ENCODE results near the gene GOLGA3. TPM values are rescaled to one million over a fixed set of nuclear protein-coding genes. Genes with fewer than 3 reads are reported as not detected.

Gene GOLGA3
- total RNA-seq, 1 donor from 2014 or later, result 47.5 TPM

DNA sequence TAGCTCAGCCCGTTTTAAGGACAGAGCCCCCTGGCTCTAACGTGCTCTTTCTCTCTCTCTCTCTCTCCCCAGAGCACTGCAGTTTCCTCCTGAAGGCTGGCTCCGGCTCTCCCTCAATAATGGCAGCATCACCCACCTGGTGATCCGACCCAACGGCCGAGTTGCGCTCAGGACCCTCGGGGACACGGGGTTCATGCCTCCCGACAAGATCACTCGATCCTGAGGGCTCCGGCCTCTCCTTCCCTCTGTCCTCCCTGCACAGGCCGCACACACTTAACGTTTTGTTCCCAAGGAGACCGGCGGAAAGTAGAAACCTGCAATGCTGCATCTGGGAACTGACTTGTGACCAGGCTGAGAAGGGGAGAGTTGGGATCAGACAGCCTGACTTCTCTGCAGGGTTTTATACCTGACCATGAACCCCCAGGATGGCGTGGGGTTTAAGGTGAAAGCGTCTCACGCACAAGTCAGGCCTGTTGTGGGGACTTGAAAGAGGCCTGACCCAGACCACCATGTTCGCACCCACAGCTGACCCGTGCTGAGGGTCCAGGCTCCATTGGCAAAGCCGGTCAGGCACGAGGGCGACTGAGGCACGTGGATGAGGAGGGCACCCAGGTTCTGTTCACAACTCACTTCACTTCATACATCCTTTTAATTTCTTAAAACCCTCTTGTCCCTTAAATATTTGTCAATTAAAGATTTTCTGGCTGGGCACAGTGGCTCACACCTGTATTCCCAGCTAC, 107.9 kb downstream of the GOLGA3 start:
- no peak for DNase-seq (ENCODE audit: low spot score, unreplicated experiment)
- Mint-ChIP-seq H3K9me3 (ENCODE audit: low read depth) (no peaks in the 10 kb centered on the region), H3K36me3 (ENCODE audit: insufficient read depth) (peaks cover 20% of the 10 kb centered on the region), H3K4me1 (ENCODE audit: low read depth) (no peaks in the 10 kb centered on the region), H3K27ac (no peak overlapping the region), H3K27me3 (no peaks in the 10 kb centered on the region), H3K4me3 (ENCODE audit: low read depth) (no peak overlapping the region)
- TF ChIP-seq, protein P1, sequence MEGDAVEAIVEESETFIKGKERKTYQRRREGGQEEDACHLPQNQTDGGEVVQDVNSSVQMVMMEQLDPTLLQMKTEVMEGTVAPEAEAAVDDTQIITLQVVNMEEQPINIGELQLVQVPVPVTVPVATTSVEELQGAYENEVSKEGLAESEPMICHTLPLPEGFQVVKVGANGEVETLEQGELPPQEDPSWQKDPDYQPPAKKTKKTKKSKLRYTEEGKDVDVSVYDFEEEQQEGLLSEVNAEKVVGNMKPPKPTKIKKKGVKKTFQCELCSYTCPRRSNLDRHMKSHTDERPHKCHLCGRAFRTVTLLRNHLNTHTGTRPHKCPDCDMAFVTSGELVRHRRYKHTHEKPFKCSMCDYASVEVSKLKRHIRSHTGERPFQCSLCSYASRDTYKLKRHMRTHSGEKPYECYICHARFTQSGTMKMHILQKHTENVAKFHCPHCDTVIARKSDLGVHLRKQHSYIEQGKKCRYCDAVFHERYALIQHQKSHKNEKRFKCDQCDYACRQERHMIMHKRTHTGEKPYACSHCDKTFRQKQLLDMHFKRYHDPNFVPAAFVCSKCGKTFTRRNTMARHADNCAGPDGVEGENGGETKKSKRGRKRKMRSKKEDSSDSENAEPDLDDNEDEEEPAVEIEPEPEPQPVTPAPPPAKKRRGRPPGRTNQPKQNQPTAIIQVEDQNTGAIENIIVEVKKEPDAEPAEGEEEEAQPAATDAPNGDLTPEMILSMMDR (IDR thresholded peaks at IDR 0.05; ENCODE audit: unreplicated experiment), result no peak

DNA sequence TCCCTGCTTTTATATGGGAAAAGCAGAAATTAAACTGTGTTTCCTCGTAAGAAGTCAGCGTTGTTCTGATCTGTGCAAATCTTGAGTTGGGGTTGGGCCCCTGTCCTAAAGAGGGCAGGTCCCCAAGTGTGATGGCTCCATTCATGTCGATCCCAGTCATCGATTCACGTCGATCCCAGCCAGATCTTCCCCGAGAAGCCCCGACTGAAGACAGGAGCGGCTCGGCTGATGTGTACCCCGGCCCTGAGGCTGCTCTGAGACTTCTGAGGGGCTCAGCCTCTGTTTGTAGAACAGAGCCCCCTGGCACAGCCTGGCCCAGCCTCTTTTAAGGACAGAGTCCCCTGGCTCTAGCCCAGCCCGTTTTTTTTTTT, 108.7 kb downstream of the GOLGA3 start:
- no peak for DNase-seq (ENCODE audit: low spot score, unreplicated experiment)
- Mint-ChIP-seq H3K27me3 (no peaks in the 10 kb centered on the region), H3K27ac (no peak overlapping the region), H3K4me3 (ENCODE audit: low read depth) (no peak overlapping the region), H3K4me1 (ENCODE audit: low read depth) (no peaks in the 10 kb centered on the region), H3K9me3 (ENCODE audit: low read depth) (no peaks in the 10 kb centered on the region), H3K36me3 (ENCODE audit: insufficient read depth) (peaks cover 15% of the 10 kb centered on the region)
- TF ChIP-seq, protein P1 (IDR thresholded peaks at IDR 0.05; ENCODE audit: unreplicated experiment), result no peak

DNA sequence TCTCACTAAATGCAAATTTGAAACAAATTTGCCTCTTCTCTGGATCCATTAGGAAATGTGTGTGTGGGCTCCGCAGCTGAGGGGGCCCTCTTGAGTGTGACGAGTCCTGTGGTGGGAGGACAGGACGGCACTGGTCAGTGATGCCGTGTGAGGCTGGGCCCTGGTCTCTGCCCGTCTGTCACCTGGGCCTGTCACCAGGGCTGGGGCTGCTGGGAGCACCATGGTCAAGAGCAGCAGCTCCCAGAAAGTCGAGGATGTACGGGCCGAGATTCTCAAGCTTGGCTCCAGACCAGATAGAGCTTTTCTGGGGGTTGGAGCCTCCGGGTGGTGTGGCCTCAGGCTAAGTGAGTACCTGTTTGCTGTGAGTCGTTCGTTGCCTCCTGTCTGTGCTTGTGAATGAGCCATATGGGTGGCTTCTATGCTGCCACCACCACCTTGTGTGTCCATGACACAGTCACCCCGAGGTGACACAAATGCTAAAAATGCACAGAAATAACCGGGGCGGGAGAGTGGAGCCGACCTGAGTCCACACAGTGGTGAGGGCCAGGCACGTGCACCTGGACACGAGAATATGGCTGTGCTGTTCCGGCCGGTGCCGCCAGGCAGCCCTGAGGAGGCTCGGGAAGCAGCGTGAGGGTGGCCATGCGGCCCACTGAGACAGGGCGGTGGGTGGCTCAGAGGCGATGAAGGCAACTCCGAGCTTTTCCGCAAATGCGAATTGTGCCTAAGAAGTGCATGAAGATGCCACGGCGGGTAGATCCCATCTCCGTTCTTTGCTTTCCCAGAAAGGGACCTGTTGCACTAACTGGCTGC, 109.3 kb downstream of the GOLGA3 start:
- H3K4me1 Mint-ChIP-seq (ENCODE audit: low read depth), result no peaks in the 10 kb centered on the region
- H3K4me3 Mint-ChIP-seq (ENCODE audit: low read depth), result no peak overlapping the region
- H3K27ac Mint-ChIP-seq, result no peak overlapping the region

More for the DNA sequence above, 109.3 kb downstream of the GOLGA3 start:
- TF ChIP-seq, protein P1 (IDR thresholded peaks at IDR 0.05; ENCODE audit: unreplicated experiment), result no peak
- Mint-ChIP-seq H3K9me3 (ENCODE audit: low read depth) (no peaks in the 10 kb centered on the region), H3K36me3 (ENCODE audit: insufficient read depth) (peaks cover 18% of the 10 kb centered on the region), H3K27me3 (no peaks in the 10 kb centered on the region)
- no peak for DNase-seq (ENCODE audit: low spot score, unreplicated experiment)

Other genes starting within 250 kb of the GOLGA3 start
- gene LRCOL1, start 218.3 kb downstream of the GOLGA3 start, total RNA-seq, result not detected in 2 replicates
- gene P2RX2, start 210.1 kb downstream of the GOLGA3 start, total RNA-seq, result 0.19 TPM in 1 of 2 replicates, not detected in the other
- 121 and 129 TPM in 2 replicates for gene POLE, start 141.5 kb downstream of the GOLGA3 start, total RNA-seq
- 24.4 and 25.0 TPM in 2 replicates for gene PXMP2, start 141.3 kb downstream of the GOLGA3 start, total RNA-seq
- gene PGAM5, start 118.0 kb downstream of the GOLGA3 start, total RNA-seq, result 39.6 and 44.4 TPM in 2 replicates
- gene ANKLE2, start 67.0 kb downstream of the GOLGA3 start, total RNA-seq, result 81.1 and 83.7 TPM in 2 replicates
- gene CHFR, start 58.7 kb upstream of the GOLGA3 start, total RNA-seq, result 48.1 and 51.4 TPM in 2 replicates
- gene ZNF605, start 127.4 kb upstream of the GOLGA3 start, total RNA-seq, result 28.7 and 28.8 TPM in 2 replicates
- gene ZNF26, start 157.5 kb upstream of the GOLGA3 start, total RNA-seq, result 12.9 and 13.4 TPM in 2 replicates
- 102 and 103 TPM in 2 replicates for gene ZNF84, start 208.6 kb upstream of the GOLGA3 start, total RNA-seq